Activated naive CD4-positive, alpha-beta T cell treated with anti-CD3 and anti-CD28 coated beads, Interleukin-2, amount 50 U/mL, for 16 hours (primary cell): ENCODE data around the gene TINAGL1.

Experiments
- DNase-seq: peaks from one replicate; pipeline ENCODE4 v3.0.0-alpha.2; 2020

Gene TINAGL1

GRCh38 chr1:31568895-31569595 is 7.3 kb upstream of the TINAGL1 start:
- no peak for DNase-seq

DNA sequence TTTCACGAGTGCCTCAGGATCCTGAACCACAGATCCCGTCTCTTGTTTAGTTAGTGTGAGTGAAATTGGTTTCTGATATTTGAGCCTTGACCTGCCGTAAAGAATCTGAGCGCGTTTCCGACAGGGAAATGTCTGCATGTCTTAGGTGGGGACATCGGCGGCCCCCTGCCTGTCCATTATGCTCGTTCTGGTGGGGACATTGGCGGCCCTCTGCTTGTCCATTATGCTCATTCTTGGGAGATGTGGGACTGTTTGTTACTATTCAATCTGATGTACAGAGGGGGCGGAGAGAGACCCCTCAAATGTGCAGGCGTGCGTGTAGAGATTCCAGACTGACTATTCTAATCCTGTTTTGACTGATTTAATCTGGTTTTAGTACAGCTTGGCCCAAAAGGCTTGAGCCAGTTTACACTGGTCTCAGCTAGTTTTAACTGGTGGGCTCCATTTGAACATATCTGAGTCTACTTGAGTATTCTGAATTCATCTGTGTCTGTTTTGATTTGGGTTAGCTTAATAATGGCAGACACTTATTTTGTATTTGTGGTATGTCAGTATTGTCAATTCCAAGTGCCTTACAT is 6.6 kb upstream of the TINAGL1 start:
- no peak for DNase-seq

- DNase-seq = no peak
Observed at GRCh38 chr1:31570228-31570627, 6.1 kb upstream of the TINAGL1 start.

- no peak for DNase-seq
Observed at GRCh38 chr1:31570906-31571305, 5.4 kb upstream of the TINAGL1 start.

DNA sequence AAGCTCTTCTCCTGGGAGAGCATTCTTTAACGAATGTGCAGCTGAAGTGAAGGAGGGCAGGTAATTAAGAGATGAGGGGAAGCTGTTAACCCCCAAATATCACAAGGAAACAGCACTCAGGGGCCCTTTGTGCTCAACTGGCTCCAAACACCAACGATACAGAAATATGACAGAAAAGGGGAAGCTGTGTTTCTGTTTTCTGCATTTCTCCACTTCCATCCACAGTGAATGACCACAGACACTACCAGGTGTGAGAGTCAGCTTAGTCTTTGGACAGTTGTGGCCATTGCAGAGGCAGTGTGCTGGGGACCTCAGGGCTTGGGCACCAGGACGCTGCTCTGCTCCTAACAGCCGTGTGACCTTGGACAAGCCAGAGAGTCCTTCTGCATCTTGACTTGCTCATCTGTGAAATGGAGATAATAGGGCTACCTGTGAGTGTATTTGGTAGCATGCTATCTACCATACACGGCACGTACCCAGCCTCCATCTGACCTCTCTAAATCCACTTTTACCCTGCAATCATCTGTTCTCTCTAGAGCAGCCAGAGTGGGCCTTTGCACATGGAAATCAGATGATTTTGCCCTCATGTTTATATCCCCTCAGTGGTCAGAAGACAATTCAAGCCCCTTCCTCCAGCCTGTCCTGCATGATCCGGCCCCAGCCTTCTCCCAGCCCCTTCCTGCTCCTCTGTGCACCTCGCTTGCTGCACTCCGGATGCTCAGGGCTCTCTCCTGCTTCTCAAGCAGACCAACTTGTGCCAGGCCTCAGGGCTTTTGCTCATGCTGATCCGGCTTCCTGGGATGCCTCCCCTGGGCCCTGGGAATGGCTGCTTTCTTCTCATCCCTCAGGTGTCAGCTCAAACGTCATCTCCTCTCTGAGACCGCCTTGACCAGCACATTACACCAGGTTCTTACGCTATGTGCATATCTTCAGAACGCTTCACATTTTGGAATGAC is 4.7 kb upstream of the TINAGL1 start:
- no peak for DNase-seq

GRCh38 chr1:31572323-31573104 is 3.8 kb upstream of the TINAGL1 start:
- DNase-seq = no peak

- no peak for DNase-seq
Observed at GRCh38 chr1:31573261-31573660, 3.1 kb upstream of the TINAGL1 start.

- no peak for DNase-seq
Observed at GRCh38 chr1:31574749-31575368, 1.5 kb upstream of the TINAGL1 start.

DNA sequence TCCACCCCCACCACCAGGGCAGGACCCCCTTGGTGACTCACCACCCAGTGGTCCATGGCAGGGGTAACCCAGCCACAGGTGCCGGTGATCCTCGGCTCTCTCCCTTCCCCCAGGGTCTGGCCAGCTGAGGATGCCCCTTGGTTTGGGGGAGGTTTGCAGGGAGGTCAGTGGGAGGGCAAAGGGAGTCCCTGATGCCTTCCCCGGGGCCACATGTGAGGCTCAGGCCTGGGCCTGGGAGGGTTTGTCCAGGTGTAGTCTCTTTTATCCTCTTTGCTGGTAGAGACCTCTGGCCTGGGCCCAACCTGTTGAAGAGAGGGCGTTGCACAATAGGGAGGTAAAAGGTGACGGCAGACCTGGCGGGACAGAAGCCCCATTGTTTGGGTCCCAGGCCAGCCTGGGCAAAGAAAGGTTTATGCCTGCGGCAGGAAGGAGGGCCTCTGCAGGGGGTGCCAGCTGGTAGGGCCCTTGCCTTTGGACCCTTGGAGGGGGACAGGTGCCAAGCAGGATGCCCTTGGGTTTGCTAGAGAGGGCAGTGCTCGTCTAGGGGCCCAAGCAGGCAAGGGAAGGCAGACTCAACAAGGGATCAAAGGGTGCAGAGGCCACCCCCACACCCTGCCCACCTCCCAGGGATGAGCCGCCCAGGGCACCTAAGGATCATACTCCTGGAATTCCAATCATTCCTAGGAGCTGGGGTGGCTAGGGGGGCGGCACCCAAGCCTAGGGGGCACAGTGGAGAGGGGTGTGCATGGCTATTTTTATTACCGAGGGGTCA is 760 bp upstream of the TINAGL1 start:
- no peak for DNase-seq

- DNase-seq = no peak
Observed at GRCh38 chr1:31576743-31577455, 584 bp downstream of the TINAGL1 start.

DNA sequence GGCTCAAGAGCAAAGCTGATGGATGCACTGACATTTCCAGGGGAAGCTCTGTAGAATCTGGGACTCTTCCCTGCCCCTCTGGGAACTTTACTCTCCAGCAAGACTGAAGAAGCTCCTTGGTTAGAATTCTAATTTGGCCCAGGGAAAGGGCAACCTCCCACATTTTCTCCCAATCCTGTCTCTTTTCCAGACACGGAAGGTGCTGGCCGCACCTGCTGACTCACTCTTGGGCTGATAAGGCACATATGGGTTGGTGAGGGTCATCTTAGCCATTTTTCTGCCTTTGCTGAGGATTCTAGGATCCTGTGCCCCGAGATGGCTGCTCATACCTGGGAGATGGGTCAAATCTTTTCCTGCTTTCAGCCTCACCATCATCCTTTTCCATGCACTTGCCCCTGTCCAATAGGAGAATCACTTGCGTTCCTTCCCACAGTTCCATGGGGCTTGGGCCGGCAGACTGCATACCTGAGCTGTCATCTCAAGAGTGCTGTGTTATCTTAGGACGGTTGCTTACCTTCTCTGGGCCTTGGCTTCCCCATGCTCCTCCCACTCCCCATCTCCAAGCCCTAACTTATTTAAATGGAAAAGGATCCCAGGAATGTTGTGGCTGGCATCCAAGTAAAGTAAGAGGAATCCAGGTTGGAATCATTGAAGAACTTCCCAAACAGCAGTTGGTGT is 1.3 kb downstream of the TINAGL1 start:
- no peak for DNase-seq

- no peak for DNase-seq
Observed at GRCh38 chr1:31579374-31579773, 3.1 kb downstream of the TINAGL1 start.

DNA sequence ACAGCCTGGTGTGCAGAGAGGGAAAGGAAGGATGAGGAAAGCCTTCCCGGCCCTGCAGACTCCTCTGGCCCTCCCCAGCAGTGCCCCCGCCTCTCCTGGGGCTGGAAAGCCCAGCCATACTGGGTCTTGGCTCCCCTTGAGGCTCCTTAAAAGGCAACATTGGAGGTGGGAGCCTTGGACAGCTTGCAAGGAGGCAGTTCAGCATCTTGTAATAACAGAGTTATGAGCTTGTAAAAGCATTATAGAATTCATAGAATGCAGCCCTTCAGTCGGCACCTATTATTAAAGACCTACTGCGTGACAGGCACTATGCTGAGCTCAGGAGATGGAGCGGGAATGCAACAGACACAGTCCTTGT is 4.2 kb downstream of the TINAGL1 start:
- DNase-seq = no peak

GRCh38 chr1:31580891-31581603 is 4.7 kb downstream of the TINAGL1 start:
- DNase-seq = no peak

- DNase-seq = no peak
Observed at GRCh38 chr1:31581821-31582810, 5.8 kb downstream of the TINAGL1 start.

GRCh38 chr1:31583082-31583994 is 7.0 kb downstream of the TINAGL1 start:
- no peak for DNase-seq
